ENCODE results near the gene PALLD. TPM values are rescaled to one million over a fixed set of nuclear protein-coding genes. Genes with fewer than 3 reads are reported as not detected.

PALLD gene
- total RNA-seq, 4 donors from 2014 or later: 1,903 to 3,507 (median 2,130) TPM

GRCh38 chr4:168662297-168662984, 165.6 kb downstream of the PALLD start:
- intact Hi-C loops (cut with DNase I): no loop called here
- H3K4me1 ChIP-seq: peaks cover 6 to 15% (median 8%) of the 10 kb centered on the region in 4 donors
- H3K4me3 ChIP-seq: no peak overlapping the region
- H3K27ac ChIP-seq (replicated peaks in 1 of 4): no peak overlapping the region
- no peaks in the 10 kb centered on the region for H3K36me3 ChIP-seq
- no peaks in the 10 kb centered on the region for H3K9me3 ChIP-seq
- TF ChIP-seq POLR2A (IDR thresholded peaks at IDR 0.05; ENCODE audit: low read depth) (no peak), CTCF (IDR thresholded peaks at IDR 0.05) (no peak), POLR2AphosphoS5 (IDR thresholded peaks at IDR 0.05) (no peak), EP300 (IDR thresholded peaks at IDR 0.05) (no peak)
- 42% methylated on average over 1 of the region's 1 CpG for WGBS
- DNase-seq (ENCODE audit: extremely low spot score): no peak
- no peaks in the 10 kb centered on the region for H3K27me3 ChIP-seq

- Histone ChIP-seq H3K27ac (replicated peaks in 1 of 4) (no peak overlapping the region), H3K4me3 (no peak overlapping the region), H3K36me3 (no peaks in the 10 kb centered on the region), H3K9me3 (no peaks in the 10 kb centered on the region), H3K27me3 (no peaks in the 10 kb centered on the region), H3K4me1 (peaks cover 6 to 23% (median 12%) of the 10 kb centered on the region in 4 donors)
- DNase-seq (ENCODE audit: extremely low spot score): no peak
- WGBS: 95% methylated on average over 2 of the region's 2 CpGs
- intact Hi-C loops (cut with DNase I): no loop called here
- TF ChIP-seq POLR2A (IDR thresholded peaks at IDR 0.05; ENCODE audit: low read depth) (no peak), POLR2AphosphoS5 (IDR thresholded peaks at IDR 0.05) (no peak), EP300 (IDR thresholded peaks at IDR 0.05) (no peak), CTCF (IDR thresholded peaks at IDR 0.05) (no peak)
Observed at GRCh38 chr4:168664242-168664891, 167.5 kb downstream of the PALLD start.

GRCh38 chr4:168666531-168666930, 169.7 kb downstream of the PALLD start:
- peaks cover 6 to 23% (median 12%) of the 10 kb centered on the region in 4 donors for H3K4me1 ChIP-seq
- no peaks in the 10 kb centered on the region for H3K27me3 ChIP-seq
- no peak for DNase-seq (ENCODE audit: extremely low spot score)
- intact Hi-C loops (cut with DNase I): no loop called here
- TF ChIP-seq POLR2A (IDR thresholded peaks at IDR 0.05; ENCODE audit: low read depth): no peak
- TF ChIP-seq CTCF (IDR thresholded peaks at IDR 0.05): no peak
- no peak for TF ChIP-seq POLR2AphosphoS5 (IDR thresholded peaks at IDR 0.05)
- WGBS: 21% methylated on average over 2 of the region's 2 CpGs
- no peaks in the 10 kb centered on the region for H3K36me3 ChIP-seq
- H3K27ac ChIP-seq (replicated peaks in 1 of 4): no peak overlapping the region
- H3K4me3 ChIP-seq: no peak overlapping the region
- H3K9me3 ChIP-seq: no peaks in the 10 kb centered on the region

- Histone ChIP-seq H3K27ac (replicated peaks in 1 of 4) (no peak overlapping the region), H3K9me3 (no peaks in the 10 kb centered on the region), H3K4me3 (no peak overlapping the region), H3K36me3 (no peaks in the 10 kb centered on the region), H3K4me1 (peaks cover 2 to 20% (median 10%) of the 10 kb centered on the region in 4 donors), H3K27me3 (no peaks in the 10 kb centered on the region)
- no peak for TF ChIP-seq EP300 (IDR thresholded peaks at IDR 0.05)
- no peak for TF ChIP-seq CTCF (IDR thresholded peaks at IDR 0.05)
- TF ChIP-seq POLR2A (IDR thresholded peaks at IDR 0.05; ENCODE audit: low read depth): no peak
- TF ChIP-seq POLR2AphosphoS5 (IDR thresholded peaks at IDR 0.05): no peak
- no peak for DNase-seq (ENCODE audit: extremely low spot score)
- intact Hi-C loops (cut with DNase I): no loop called here
- WGBS: 54% methylated on average over 3 of the region's 3 CpGs
Observed at GRCh38 chr4:168667376-168667775, 170.5 kb downstream of the PALLD start.
